Measurements from ENCODE around the gene TEX29.

TEX29 gene

GRCh38 chr13:111344471-111345191 lies 24.2 kb downstream of the TEX29 start:
- no peak for DNase-seq

- no peak for DNase-seq
These were observed 25.2 kb downstream of the TEX29 start for GRCh38 chr13:111345682-111346081.

GRCh38 chr13:111346101-111346680 lies 25.7 kb downstream of the TEX29 start:
- DNase-seq, result no peak

GRCh38 chr13:111347438-111347837 lies 27.0 kb downstream of the TEX29 start:
- DNase-seq, result no peak

- no peak for DNase-seq
These were observed 33.1 kb downstream of the TEX29 start for GRCh38 chr13:111353508-111353907.

GRCh38 chr13:111354789-111355188 lies 34.3 kb downstream of the TEX29 start:
- DNase-seq, result no peak

- DNase-seq, result no peak
These were observed 36.4 kb downstream of the TEX29 start for GRCh38 chr13:111356795-111357194.

- no peak for DNase-seq
These were observed 38.9 kb downstream of the TEX29 start for GRCh38 chr13:111359237-111359915.

GRCh38 chr13:111359930-111360329 lies 39.5 kb downstream of the TEX29 start:
- DNase-seq, result no peak

- no peak for DNase-seq
These were observed 40.0 kb downstream of the TEX29 start for GRCh38 chr13:111360452-111360851.

GRCh38 chr13:111361046-111361872 lies 40.8 kb downstream of the TEX29 start:
- no peak for DNase-seq

GRCh38 chr13:111361873-111362648 lies 41.6 kb downstream of the TEX29 start:
- no peak for DNase-seq

GRCh38 chr13:111363121-111363520 lies 42.7 kb downstream of the TEX29 start:
- no peak for DNase-seq

- DNase-seq, result no peak
These were observed 43.1 kb downstream of the TEX29 start for GRCh38 chr13:111363591-111363990.

GRCh38 chr13:111365149-111366005 lies 44.9 kb downstream of the TEX29 start:
- no peak for DNase-seq

GRCh38 chr13:111367340-111367739 lies 46.9 kb downstream of the TEX29 start:
- DNase-seq, result no peak

- DNase-seq, result no peak
These were observed 47.6 kb downstream of the TEX29 start for GRCh38 chr13:111368091-111368490.

GRCh38 chr13:111370147-111370546 lies 49.7 kb downstream of the TEX29 start:
- DNase-seq, result no peak

GRCh38 chr13:111370570-111371535 lies 50.4 kb downstream of the TEX29 start:
- DNase-seq, result no peak

- DNase-seq, result no peak
These were observed 51.3 kb downstream of the TEX29 start for GRCh38 chr13:111371720-111372119.
